SK-N-SH treated with all-trans-retinoic acid at 6 μM for 48 hours (cell line): ENCODE results near the gene GLB1L3.

ENCODE experiments used
- ATAC-seq: fragments of 200-7000 bp; cut with Tn5 transposase; 3 replicates; pipeline ENCODE4 v1.9.1; 2020; ENCODE audit warnings: mild to moderate bottlenecking, moderate library complexity
- ARNTL ChIP-seq: fragments of 450-650 bp; formaldehyde crosslinking; IDR thresholded peaks from 2 replicates; pipeline ENCODE4 v1.5.0; 2020; ENCODE audit warnings: low read depth, mild to moderate bottlenecking, moderate library complexity, borderline replicate concordance
- BACH2 ChIP-seq: fragments of 250-450 bp; sonication (Bioruptor Pico); IDR thresholded peaks from 2 replicates; pipeline ENCODE4 v1.9.0; 2021; ENCODE audit warnings: mild to moderate bottlenecking, borderline replicate concordance
- CSDC2 ChIP-seq: fragments of 250-450 bp; sonication (Bioruptor Pico); IDR thresholded peaks from 2 replicates; pipeline ENCODE4 v1.5.0; 2020; ENCODE audit warnings: mild to moderate bottlenecking, moderate library complexity
- ISL1 ChIP-seq: fragments of 250-450 bp; sonication (Bioruptor Pico); IDR thresholded peaks from 2 replicates; pipeline ENCODE4 v2.1.2; 2022; ENCODE audit warnings: mild to moderate bottlenecking, moderate library complexity
- PPARA ChIP-seq: fragments of 250-450 bp; sonication (Bioruptor Pico); IDR thresholded peaks from 2 replicates; pipeline ENCODE4 v1.5.0; 2020; ENCODE audit warnings: mild to moderate bottlenecking, borderline replicate concordance
- RARB ChIP-seq: fragments of 250-450 bp; sonication (Bioruptor Pico); IDR thresholded peaks from 2 replicates; pipeline ENCODE4 v1.8.0; 2021; ENCODE audit warnings: mild to moderate bottlenecking, moderate library complexity
- SNAI2 ChIP-seq: fragments of 250-450 bp; sonication (Bioruptor Pico); IDR thresholded peaks from 2 replicates; pipeline ENCODE4 v1.5.0; 2020; ENCODE audit warnings: mild to moderate bottlenecking, moderate library complexity
- TCF4 ChIP-seq: fragments of 250-450 bp; sonication (Bioruptor Pico); IDR thresholded peaks from 2 replicates; pipeline ENCODE4 v1.8.0; 2021; ENCODE audit warnings: mild to moderate bottlenecking, moderate library complexity, borderline replicate concordance
- ZC3H10 ChIP-seq: fragments of 250-450 bp; sonication (Bioruptor Pico); IDR thresholded peaks from 2 replicates; pipeline ENCODE4 v1.5.1; 2021; ENCODE audit warnings: mild to moderate bottlenecking, moderate library complexity
- ZNF70 ChIP-seq: fragments of 450-650 bp; formaldehyde crosslinking; IDR thresholded peaks from 2 replicates; pipeline ENCODE4 v1.5.0; 2020; ENCODE audit warnings: mild to moderate bottlenecking, moderate library complexity
- ZNF8 ChIP-seq: fragments of 450-650 bp; formaldehyde crosslinking; IDR thresholded peaks from 2 replicates; pipeline ENCODE4 v1.5.0; 2020; ENCODE audit warnings: mild to moderate bottlenecking, moderate library complexity
- TF ChIP-seq, protein P1 (sequence below): fragments of 250-450 bp; sonication (Bioruptor Pico); IDR thresholded peaks from 2 replicates; pipeline ENCODE4 v1.8.0; 2021; ENCODE audit warnings: low read depth, mild to moderate bottlenecking, moderate library complexity, borderline replicate concordance
- TF ChIP-seq, protein P2 (sequence below): fragments of 250-450 bp; sonication (Bioruptor Pico); IDR thresholded peaks from 2 replicates; pipeline ENCODE4 v1.5.1; 2020; ENCODE audit warnings: low read depth, mild to moderate bottlenecking, moderate library complexity
- TF ChIP-seq, protein P3 (sequence below): fragments of 250-450 bp; sonication (Bioruptor Pico); IDR thresholded peaks from 2 replicates; pipeline ENCODE4 v1.5.1; 2021; ENCODE audit warnings: mild to moderate bottlenecking, moderate library complexity
- TF ChIP-seq, protein P4 (sequence below): fragments of 250-450 bp; sonication (Bioruptor Pico); IDR thresholded peaks from 2 replicates; pipeline ENCODE4 v1.8.0; 2020; ENCODE audit warnings: mild to moderate bottlenecking, moderate library complexity, borderline replicate concordance
- TF ChIP-seq, protein P5 (sequence below): fragments of 250-450 bp; sonication (Bioruptor Pico); IDR thresholded peaks from 2 replicates; pipeline ENCODE4 v1.5.0; 2020; ENCODE audit warnings: mild to moderate bottlenecking, moderate library complexity

The GLB1L3 gene

DNA sequence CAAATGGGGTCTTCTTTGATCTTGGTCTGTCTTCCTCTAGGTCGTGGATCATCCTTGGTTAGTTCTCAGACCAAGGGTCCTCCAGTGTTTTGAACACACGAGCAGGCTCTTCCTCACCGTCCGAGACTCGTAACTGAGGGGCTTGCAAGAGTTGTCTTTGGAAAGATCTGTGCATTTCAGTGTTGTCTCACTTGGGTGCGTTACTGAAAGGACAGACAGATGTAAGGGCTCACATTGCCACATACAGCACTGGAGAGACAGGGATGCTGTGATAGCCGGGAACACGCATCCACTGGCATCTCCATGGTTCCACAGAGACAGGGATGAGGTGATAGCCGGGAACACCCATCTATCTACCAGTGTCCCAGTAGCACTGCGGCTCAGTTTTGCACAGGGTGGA is 71.3 kb downstream of the GLB1L3 start:
- no peak for ATAC-seq
- no peak for TF ChIP-seq CSDC2 (CRISPR knock-in tag)
- TF ChIP-seq, protein P1, sequence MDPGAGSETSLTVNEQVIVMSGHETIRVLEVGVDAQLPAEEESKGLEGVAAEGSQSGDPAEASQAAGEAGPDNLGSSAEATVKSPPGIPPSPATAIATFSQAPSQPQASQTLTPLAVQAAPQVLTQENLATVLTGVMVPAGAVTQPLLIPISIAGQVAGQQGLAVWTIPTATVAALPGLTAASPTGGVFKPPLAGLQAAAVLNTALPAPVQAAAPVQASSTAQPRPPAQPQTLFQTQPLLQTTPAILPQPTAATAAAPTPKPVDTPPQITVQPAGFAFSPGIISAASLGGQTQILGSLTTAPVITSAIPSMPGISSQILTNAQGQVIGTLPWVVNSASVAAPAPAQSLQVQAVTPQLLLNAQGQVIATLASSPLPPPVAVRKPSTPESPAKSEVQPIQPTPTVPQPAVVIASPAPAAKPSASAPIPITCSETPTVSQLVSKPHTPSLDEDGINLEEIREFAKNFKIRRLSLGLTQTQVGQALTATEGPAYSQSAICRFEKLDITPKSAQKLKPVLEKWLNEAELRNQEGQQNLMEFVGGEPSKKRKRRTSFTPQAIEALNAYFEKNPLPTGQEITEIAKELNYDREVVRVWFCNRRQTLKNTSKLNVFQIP (CRISPR knock-in tag), result no peak
- TF ChIP-seq, protein P2, sequence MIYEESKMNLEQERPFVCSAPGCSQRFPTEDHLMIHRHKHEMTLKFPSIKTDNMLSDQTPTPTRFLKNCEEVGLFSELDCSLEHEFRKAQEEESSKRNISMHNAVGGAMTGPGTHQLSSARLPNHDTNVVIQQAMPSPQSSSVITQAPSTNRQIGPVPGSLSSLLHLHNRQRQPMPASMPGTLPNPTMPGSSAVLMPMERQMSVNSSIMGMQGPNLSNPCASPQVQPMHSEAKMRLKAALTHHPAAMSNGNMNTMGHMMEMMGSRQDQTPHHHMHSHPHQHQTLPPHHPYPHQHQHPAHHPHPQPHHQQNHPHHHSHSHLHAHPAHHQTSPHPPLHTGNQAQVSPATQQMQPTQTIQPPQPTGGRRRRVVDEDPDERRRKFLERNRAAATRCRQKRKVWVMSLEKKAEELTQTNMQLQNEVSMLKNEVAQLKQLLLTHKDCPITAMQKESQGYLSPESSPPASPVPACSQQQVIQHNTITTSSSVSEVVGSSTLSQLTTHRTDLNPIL (CRISPR knock-in tag), result no peak
- TF ChIP-seq, protein P3, sequence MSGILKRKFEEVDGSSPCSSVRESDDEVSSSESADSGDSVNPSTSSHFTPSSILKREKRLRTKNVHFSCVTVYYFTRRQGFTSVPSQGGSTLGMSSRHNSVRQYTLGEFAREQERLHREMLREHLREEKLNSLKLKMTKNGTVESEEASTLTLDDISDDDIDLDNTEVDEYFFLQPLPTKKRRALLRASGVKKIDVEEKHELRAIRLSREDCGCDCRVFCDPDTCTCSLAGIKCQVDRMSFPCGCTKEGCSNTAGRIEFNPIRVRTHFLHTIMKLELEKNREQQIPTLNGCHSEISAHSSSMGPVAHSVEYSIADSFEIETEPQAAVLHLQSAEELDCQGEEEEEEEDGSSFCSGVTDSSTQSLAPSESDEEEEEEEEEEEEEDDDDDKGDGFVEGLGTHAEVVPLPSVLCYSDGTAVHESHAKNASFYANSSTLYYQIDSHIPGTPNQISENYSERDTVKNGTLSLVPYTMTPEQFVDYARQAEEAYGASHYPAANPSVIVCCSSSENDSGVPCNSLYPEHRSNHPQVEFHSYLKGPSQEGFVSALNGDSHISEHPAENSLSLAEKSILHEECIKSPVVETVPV (CRISPR knock-in tag), result no peak
- no peak for TF ChIP-seq ZNF70 (CRISPR knock-in tag)
- TF ChIP-seq ARNTL (CRISPR knock-in tag), result no peak
- no peak for TF ChIP-seq ZNF8 (CRISPR knock-in tag)
- TF ChIP-seq TCF4 (CRISPR knock-in tag), result no peak
- no peak for TF ChIP-seq ZC3H10 (CRISPR knock-in tag)
- TF ChIP-seq ISL1, result no peak
- TF ChIP-seq, protein P4, sequence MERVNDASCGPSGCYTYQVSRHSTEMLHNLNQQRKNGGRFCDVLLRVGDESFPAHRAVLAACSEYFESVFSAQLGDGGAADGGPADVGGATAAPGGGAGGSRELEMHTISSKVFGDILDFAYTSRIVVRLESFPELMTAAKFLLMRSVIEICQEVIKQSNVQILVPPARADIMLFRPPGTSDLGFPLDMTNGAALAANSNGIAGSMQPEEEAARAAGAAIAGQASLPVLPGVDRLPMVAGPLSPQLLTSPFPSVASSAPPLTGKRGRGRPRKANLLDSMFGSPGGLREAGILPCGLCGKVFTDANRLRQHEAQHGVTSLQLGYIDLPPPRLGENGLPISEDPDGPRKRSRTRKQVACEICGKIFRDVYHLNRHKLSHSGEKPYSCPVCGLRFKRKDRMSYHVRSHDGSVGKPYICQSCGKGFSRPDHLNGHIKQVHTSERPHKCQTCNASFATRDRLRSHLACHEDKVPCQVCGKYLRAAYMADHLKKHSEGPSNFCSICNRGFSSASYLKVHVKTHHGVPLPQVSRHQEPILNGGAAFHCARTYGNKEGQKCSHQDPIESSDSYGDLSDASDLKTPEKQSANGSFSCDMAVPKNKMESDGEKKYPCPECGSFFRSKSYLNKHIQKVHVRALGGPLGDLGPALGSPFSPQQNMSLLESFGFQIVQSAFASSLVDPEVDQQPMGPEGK (CRISPR knock-in tag), result no peak

DNA sequence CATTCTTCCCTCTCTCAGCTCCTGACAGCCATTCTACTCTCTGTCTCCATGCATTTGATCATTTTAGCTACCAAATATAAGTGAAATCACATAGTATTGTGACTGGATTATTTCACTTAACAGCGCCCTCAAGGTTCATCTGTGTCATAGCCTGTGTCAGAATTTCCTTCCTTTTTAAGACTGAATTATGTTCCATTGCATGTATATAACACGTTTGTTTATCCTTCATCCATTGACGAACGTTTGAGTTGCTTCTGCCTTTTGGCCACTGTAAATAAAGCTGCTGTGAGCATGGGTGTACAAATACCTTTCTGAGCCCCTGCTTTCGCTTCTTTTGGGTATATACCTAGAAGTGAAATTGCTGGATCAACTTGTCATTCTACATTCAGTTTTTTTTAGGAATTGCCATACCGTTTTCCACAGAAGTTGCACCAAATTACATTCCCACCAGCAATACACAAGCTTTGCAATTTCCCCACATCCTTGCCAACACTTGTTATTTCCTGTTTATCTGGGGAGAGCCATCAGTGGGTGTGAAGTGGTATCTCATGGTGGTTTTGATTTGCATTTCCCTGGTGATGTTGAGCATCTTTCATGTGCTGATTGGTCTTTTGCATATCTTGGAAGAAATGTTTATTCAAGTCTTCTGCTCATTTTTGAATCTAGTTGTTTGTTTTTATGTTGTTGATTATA is 73.1 kb downstream of the GLB1L3 start:
- no peak for TF ChIP-seq TCF4 (CRISPR knock-in tag)
- no peak for TF ChIP-seq ARNTL (CRISPR knock-in tag)
- TF ChIP-seq PPARA (CRISPR knock-in tag), result no peak
- TF ChIP-seq ZNF8 (CRISPR knock-in tag), result no peak
- TF ChIP-seq ISL1, result no peak
- TF ChIP-seq, protein P5, sequence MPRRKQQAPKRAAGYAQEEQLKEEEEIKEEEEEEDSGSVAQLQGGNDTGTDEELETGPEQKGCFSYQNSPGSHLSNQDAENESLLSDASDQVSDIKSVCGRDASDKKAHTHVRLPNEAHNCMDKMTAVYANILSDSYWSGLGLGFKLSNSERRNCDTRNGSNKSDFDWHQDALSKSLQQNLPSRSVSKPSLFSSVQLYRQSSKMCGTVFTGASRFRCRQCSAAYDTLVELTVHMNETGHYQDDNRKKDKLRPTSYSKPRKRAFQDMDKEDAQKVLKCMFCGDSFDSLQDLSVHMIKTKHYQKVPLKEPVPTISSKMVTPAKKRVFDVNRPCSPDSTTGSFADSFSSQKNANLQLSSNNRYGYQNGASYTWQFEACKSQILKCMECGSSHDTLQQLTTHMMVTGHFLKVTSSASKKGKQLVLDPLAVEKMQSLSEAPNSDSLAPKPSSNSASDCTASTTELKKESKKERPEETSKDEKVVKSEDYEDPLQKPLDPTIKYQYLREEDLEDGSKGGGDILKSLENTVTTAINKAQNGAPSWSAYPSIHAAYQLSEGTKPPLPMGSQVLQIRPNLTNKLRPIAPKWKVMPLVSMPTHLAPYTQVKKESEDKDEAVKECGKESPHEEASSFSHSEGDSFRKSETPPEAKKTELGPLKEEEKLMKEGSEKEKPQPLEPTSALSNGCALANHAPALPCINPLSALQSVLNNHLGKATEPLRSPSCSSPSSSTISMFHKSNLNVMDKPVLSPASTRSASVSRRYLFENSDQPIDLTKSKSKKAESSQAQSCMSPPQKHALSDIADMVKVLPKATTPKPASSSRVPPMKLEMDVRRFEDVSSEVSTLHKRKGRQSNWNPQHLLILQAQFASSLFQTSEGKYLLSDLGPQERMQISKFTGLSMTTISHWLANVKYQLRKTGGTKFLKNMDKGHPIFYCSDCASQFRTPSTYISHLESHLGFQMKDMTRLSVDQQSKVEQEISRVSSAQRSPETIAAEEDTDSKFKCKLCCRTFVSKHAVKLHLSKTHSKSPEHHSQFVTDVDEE (CRISPR knock-in tag), result no peak
- TF ChIP-seq, protein P1 (CRISPR knock-in tag), result no peak
- no peak for ATAC-seq

DNA sequence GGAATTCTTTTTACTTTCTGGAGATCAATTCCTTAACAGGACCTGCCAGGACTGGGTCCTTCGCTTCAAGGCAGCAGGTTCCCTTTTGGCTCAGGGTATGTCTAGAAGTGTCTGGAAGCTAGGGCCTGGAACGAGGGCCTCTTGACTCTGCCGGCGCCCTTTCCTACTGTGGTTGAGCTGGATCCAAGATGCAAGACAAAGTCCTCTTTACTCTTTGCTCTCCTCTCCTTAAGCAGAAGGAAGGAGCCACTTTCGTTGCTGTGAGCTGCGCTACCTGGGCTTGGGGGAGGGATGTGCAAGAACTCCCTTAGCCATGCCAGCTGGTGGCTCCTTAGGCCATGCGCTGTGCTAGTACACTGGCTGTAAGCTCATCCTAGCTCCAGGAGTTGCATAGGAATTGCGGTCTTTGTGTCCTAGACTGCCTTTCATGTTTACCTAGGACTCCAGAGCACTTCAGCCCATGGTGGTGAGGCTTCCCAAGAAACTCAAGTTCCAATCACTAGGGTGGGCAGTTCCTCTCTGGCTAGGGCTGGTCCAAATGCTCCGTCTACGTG is 73.7 kb downstream of the GLB1L3 start:
- ATAC-seq, result no peak
- TF ChIP-seq TCF4 (CRISPR knock-in tag), result no peak
- TF ChIP-seq, protein P2 (CRISPR knock-in tag), result no peak
- no peak for TF ChIP-seq ZC3H10 (CRISPR knock-in tag)
- TF ChIP-seq BACH2 (CRISPR knock-in tag), result no peak
- no peak for TF ChIP-seq PPARA (CRISPR knock-in tag)
- no peak for TF ChIP-seq RARB (CRISPR knock-in tag)
- TF ChIP-seq SNAI2, result no peak
- TF ChIP-seq, protein P5 (CRISPR knock-in tag), result no peak
- TF ChIP-seq, protein P4 (CRISPR knock-in tag), result no peak
